ENCODE results near the gene NNT. TPM values are rescaled to one million over a fixed set of nuclear protein-coding genes. Genes with fewer than 3 reads are reported as not detected.

The NNT gene
- total and polyA plus RNA-seq, 9 of the 15 experiments (the other 6 are each of a cell fraction or from before 2014, with no cell fraction given): 21.9 to 68.6 (median 42.2) TPM

GRCh38 chr5:43609752-43610151 is 6.8 kb downstream of the NNT start:
- ChIA-PET POLR2A (no interaction called here), CTCF (ENCODE audit: low intra/inter-chr PET ratio) (no interaction called here)
- Histone ChIP-seq H2AFZ (ENCODE audit: low read depth, low read length) (no peak overlapping the region), H3K36me3 (ENCODE audit: control insufficient read depth, insufficient read depth, low read length) (peaks cover 65% of the 10 kb centered on the region), H3K9me3 (replicated peaks; ENCODE audit: control insufficient read depth, insufficient read depth, low read depth, low read length) (no peaks in the 10 kb centered on the region), H3K79me2 (ENCODE audit: control insufficient read depth, insufficient read depth, low read length) (peaks cover 7% of the 10 kb centered on the region), H3K9ac (ENCODE audit: insufficient read depth in 1 of 2, low read depth in 2 of 2, low read length in 2 of 2) (no peak overlapping the region), H3K27ac (ENCODE audit: extremely low read depth, low read depth, low read length) (no peak overlapping the region), H3K9me1 (ENCODE audit: control insufficient read depth, insufficient read depth, low read length) (no peaks in the 10 kb centered on the region), H3K4me3 (no peak overlapping the region), H4K20me1 (replicated peaks; ENCODE audit: control insufficient read depth, insufficient read depth, low read length) (no peaks in the 10 kb centered on the region), H3K27me3 (ENCODE audit: control insufficient read depth in 2 of 2, insufficient read depth in 2 of 2, low read length in 2 of 2) (no peaks in the 10 kb centered on the region), H3K4me2 (ENCODE audit: insufficient read depth, low read length) (no peak overlapping the region), H3K4me1 (replicated peaks in 1 of 2; ENCODE audit: control insufficient read depth in 2 of 2, insufficient read depth in 2 of 2, low read length in 2 of 2) (peaks cover 0 to 2% of the 10 kb centered on the region in 2 experiments; a peak in 3 of 5 replicates)
- intact Hi-C loops (cut with micrococcal nuclease) (loop anchor here (10.0 kb wide), 3 partner anchors 125 to 535 kb away; partner anchors contain the start of gene TMEM267), in situ Hi-C loops (cut with MboI) (no loop called here)
- DNase-seq (ENCODE audit: extremely low read depth in 1 of 4, low spot score in 3 of 4): peak in 3 of 4 experiments; percentile 28 to 51 (median 30)
- BruUV-seq (replicated peaks): no TSS peak
- FAIRE-seq: no peak
- WGBS (ENCODE audit: insufficient coverage, low coverage, missing lambda C conversion rate): 30% methylated on average over 1 of the region's 1 CpG
- peak; percentile 89 for ATAC-seq
- TF ChIP-seq ZNF764 (CRISPR knock-in tag; IDR thresholded peaks at IDR 0.05; ENCODE audit: low read depth) (no peak), RBBP5 (IDR thresholded peaks at IDR 0.05; ENCODE audit: borderline replicate concordance, insufficient read depth, low read length, poor library complexity, severe bottlenecking) (no peak), MEF2D (tag; conservative IDR thresholded peaks at IDR 0.05; ENCODE audit: low read depth) (no peak), CTBP1 (IDR thresholded peaks at IDR 0.05; ENCODE audit: borderline replicate concordance) (peak; percentile 72; the same call in 1 of the 2 replicates), DPF2 (IDR thresholded peaks at IDR 0.05) (no peak), MBD2 (IDR thresholded peaks at IDR 0.05; ENCODE audit: borderline replicate concordance, low read depth) (no peak), MEIS2 (IDR thresholded peaks at IDR 0.05; ENCODE audit: partially characterized antibody) (peak; percentile 13), E2F6 (IDR thresholded peaks at IDR 0.05; ENCODE audit: borderline replicate concordance in 1 of 2, extremely low read depth in 1 of 2, insufficient read depth in 1 of 2, insufficient read length in 1 of 2, low read depth in 1 of 2, low read length in 1 of 2, poor library complexity in 1 of 2, severe bottlenecking in 1 of 2) (no peak), RAD21 (CRISPR knock-in tag; conservative IDR thresholded peaks at IDR 0.05 in 1 of 2, IDR thresholded peaks at IDR 0.05 in 1 of 2) (peak in 1 of 2 experiments; percentile 57; a peak in 2 of 4 replicates)
- TF ChIP-seq, protein P1, sequence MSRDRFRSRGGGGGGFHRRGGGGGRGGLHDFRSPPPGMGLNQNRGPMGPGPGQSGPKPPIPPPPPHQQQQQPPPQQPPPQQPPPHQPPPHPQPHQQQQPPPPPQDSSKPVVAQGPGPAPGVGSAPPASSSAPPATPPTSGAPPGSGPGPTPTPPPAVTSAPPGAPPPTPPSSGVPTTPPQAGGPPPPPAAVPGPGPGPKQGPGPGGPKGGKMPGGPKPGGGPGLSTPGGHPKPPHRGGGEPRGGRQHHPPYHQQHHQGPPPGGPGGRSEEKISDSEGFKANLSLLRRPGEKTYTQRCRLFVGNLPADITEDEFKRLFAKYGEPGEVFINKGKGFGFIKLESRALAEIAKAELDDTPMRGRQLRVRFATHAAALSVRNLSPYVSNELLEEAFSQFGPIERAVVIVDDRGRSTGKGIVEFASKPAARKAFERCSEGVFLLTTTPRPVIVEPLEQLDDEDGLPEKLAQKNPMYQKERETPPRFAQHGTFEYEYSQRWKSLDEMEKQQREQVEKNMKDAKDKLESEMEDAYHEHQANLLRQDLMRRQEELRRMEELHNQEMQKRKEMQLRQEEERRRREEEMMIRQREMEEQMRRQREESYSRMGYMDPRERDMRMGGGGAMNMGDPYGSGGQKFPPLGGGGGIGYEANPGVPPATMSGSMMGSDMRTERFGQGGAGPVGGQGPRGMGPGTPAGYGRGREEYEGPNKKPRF (IDR thresholded peaks at IDR 0.05; ENCODE audit: low read depth, low read length): no peak
- TF ChIP-seq, protein P2, sequence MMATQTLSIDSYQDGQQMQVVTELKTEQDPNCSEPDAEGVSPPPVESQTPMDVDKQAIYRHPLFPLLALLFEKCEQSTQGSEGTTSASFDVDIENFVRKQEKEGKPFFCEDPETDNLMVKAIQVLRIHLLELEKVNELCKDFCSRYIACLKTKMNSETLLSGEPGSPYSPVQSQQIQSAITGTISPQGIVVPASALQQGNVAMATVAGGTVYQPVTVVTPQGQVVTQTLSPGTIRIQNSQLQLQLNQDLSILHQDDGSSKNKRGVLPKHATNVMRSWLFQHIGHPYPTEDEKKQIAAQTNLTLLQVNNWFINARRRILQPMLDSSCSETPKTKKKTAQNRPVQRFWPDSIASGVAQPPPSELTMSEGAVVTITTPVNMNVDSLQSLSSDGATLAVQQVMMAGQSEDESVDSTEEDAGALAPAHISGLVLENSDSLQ (IDR thresholded peaks at IDR 0.05): peak; percentile 56
- TF ChIP-seq, protein P3, sequence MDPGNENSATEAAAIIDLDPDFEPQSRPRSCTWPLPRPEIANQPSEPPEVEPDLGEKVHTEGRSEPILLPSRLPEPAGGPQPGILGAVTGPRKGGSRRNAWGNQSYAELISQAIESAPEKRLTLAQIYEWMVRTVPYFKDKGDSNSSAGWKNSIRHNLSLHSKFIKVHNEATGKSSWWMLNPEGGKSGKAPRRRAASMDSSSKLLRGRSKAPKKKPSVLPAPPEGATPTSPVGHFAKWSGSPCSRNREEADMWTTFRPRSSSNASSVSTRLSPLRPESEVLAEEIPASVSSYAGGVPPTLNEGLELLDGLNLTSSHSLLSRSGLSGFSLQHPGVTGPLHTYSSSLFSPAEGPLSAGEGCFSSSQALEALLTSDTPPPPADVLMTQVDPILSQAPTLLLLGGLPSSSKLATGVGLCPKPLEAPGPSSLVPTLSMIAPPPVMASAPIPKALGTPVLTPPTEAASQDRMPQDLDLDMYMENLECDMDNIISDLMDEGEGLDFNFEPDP (CRISPR knock-in tag; IDR thresholded peaks at IDR 0.05): no peak
- TF ChIP-seq, protein P4, sequence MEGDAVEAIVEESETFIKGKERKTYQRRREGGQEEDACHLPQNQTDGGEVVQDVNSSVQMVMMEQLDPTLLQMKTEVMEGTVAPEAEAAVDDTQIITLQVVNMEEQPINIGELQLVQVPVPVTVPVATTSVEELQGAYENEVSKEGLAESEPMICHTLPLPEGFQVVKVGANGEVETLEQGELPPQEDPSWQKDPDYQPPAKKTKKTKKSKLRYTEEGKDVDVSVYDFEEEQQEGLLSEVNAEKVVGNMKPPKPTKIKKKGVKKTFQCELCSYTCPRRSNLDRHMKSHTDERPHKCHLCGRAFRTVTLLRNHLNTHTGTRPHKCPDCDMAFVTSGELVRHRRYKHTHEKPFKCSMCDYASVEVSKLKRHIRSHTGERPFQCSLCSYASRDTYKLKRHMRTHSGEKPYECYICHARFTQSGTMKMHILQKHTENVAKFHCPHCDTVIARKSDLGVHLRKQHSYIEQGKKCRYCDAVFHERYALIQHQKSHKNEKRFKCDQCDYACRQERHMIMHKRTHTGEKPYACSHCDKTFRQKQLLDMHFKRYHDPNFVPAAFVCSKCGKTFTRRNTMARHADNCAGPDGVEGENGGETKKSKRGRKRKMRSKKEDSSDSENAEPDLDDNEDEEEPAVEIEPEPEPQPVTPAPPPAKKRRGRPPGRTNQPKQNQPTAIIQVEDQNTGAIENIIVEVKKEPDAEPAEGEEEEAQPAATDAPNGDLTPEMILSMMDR (IDR thresholded peaks at IDR 0.05 in 2 of 3, conservative IDR thresholded peaks at IDR 0.05 in 1 of 3; ENCODE audit: insufficient read depth in 2 of 3, low read depth in 1 of 3, low read length in 3 of 3): peak; percentile 39 to 64 (median 57); a peak in 5 of 6 replicates

Measured in K562 (cell line).